HG03060 (cell line): ENCODE measurements around the gene TLCD2.
"Not testable (repeated sequence)": the region's sequence is repeated elsewhere in the genome, so short reads cannot be mapped to it uniquely, and the experiment has no call there.

ENCODE experiments used
- ATAC-seq: cut with Tn5 transposase; IDR thresholded peaks from one replicate; pipeline ENCODE4 v1.9.1; 2021; ENCODE audit warnings: low read depth, moderate number of reproducible peaks; ENCODE audit not compliant: unreplicated experiment

The TLCD2 gene

GRCh38 chr17:1736348-1737281, 26.4 kb upstream of the TLCD2 start:
- ATAC-seq: no peak

GRCh38 chr17:1735834-1736347, 25.7 kb upstream of the TLCD2 start:
- no peak for ATAC-seq

DNA sequence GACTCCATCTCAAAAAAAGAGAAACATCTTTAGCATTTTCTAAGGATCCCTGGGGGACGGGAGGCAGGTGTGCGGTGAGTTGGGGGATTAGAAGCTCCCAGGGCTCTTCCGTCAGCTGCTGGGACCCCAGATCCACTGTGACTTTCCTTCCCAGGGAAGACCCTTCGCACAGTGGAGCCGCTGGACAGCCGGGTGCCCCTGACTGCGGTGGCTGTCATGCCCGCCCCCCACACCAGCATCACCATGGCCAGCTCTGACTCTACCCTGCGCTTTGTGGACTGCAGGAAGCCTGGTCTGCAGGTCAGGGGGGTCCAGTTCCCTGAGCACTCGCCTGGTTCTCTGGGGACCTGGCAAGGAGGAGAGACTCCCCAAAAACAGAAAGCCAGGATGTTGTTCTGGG, 25.2 kb upstream of the TLCD2 start:
- ATAC-seq: no peak

- ATAC-seq: no peak
Observed at GRCh38 chr17:1733759-1734158, 23.6 kb upstream of the TLCD2 start.

DNA sequence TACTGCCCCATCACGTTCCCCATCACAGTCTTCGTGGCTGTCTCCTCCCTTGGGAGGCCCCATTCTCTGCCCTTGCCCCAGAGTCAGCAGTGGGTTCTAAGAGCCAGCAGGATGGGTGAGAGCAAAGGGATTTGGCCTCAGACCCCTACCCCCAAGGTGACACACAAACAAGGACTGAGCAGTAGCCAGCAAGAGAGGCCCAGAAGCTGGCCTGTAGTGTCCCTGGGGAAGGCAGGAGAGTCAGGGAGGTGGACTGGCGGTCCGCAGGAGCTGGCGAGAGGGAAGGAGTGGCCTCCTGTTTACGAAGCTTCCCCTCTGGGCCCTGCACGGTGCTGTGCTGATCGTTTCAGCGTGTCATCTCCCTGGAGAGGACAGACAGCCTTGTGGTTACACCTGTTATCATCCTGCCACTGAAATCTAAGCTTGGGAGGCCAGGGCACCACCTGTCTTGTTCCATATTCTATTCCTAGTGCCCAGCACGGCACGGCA, 22.7 kb upstream of the TLCD2 start:
- ATAC-seq: no peak

- ATAC-seq: no peak
Observed at GRCh38 chr17:1732241-1732832, 22.2 kb upstream of the TLCD2 start.

- no peak for ATAC-seq
Observed at GRCh38 chr17:1731194-1731506, 21.0 kb upstream of the TLCD2 start.

DNA sequence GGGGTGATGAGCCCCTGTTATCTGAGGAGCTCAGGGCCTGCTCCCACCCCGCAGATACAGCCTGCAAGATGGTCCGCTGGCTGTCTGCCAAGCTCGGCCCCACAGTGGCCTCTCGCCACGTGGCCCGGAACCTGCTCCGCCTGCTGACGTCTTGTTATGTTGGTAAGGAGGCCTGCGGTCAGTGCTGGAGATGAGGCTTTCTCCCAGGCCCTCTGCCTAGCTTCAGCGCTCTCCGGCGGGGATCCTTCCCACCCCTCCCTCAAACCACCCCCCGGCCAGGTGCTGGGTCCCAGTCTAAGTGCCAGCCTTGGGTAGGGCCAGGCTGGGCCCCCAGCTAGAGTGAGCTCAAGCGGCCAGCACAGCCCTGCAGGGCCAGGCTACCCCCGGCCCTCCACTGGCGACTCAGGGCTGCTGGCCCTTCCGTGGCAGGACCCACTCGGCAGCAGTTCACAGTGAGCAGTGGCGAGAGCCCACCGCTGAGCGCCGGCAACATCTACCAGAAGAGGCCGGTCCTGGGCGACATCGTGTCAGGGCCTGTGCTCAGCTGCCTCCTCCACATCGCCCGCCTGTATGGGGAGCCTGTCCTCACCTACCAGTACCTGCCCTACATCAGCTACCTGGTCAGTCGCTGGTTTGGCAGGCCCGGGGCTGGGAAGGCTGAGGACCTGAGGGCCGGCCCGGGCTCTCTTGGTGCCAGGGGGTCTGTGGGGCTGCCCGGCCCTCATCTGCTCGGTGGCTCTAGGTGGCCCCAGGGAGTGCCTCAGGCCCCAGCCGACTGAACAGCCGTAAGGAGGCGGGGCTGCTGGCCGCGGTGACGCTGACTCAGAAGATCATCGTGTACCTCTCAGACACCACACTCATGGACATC, 20.4 kb upstream of the TLCD2 start:
- ATAC-seq: no peak

GRCh38 chr17:1729966-1730325, 19.8 kb upstream of the TLCD2 start:
- no peak for ATAC-seq

GRCh38 chr17:1727876-1728630, 17.9 kb upstream of the TLCD2 start:
- no peak for ATAC-seq

- no peak for ATAC-seq
Observed at GRCh38 chr17:1727258-1727789, 17.1 kb upstream of the TLCD2 start.

DNA sequence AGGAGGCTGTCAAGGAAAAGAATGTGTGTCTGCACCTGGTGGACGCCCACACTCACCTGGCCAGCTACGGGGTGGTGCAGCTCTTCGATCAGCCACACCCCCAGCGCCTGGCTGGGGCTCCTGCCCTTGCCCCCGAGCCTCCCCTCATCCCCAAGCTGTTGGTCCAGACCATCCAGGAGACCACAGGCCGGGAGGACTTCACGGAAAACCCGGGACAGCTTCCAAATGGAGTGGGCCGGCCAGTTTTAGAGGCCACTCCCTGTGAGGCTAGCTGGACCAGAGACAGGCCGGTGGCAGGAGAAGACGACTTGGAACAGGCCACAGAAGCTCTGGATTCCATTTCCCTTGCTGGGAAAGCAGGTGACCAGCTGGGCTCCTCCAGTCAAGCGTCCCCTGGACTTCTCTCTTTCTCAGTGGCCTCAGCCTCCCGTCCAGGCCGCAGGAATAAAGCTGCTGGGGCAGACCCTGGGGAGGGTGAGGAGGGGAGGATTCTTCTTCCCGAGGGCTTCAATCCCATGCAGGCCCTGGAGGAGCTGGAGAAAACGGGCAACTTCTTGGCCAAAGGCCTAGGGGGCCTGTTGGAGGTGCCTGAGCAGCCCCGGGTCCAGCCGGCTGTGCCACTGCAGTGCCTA, 16.6 kb upstream of the TLCD2 start:
- no peak for ATAC-seq

DNA sequence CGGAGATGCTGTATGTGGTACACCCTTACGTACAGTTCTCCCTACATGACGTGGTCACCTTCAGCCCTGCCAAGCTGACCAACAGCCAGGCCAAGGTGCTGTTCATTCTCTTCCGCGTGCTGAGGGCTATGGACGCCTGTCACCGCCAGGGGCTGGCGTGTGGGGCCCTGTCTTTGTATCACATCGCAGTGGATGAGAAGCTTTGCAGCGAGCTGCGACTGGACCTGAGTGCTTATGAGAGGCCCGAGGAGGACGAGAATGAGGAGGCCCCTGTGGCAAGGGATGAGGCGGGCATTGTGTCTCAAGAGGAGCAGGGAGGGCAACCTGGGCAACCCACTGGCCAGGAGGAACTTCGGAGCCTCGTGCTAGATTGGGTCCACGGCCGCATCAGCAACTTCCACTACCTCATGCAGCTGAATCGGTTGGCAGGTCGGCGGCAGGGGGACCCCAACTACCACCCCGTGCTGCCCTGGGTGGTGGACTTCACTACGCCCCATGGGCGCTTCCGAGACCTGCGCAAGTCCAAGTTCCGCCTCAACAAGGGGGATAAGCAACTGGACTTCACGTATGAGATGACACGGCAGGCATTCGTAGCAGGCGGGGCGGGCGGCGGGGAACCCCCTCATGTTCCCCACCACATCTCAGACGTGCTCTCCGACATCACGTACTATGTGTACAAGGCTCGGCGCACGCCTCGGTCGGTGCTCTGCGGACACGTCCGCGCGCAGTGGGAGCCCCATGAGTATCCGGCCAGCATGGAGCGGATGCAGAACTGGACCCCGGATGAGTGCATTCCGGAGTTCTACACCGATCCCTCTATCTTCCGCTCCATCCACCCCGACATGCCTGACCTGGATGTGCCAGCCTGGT, 15.7 kb upstream of the TLCD2 start:
- no peak for ATAC-seq

DNA sequence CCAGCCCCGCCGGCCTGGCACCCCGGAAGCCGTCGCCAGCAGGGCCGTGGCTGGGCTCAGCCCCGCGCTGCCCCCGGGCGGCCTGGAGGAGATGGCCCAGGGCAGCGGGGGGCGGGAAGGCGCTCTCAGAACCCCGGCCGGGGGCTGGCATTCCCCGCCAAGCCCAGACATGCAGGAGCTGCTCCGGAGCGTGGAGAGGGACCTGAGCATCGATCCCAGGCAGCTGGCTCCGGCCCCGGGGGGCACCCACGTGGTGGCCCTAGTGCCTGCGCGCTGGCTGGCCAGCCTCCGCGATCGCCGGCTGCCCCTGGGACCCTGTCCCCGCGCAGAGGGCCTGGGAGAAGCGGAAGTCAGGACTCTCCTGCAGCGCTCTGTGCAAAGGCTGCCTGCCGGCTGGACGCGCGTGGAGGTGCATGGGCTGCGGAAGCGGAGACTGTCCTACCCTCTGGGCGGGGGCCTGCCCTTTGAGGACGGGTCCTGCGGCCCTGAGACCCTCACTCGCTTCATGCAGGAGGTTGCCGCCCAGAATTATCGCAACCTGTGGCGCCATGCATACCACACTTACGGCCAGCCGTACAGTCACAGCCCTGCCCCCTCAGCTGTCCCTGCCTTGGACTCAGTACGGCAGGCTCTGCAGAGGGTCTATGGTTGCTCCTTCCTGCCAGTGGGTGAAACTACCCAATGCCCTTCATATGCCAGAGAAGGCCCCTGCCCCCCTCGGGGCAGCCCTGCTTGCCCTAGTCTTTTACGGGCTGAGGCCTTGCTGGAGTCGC, 14.9 kb upstream of the TLCD2 start:
- no peak for ATAC-seq

GRCh38 chr17:1724351-1724868, 14.2 kb upstream of the TLCD2 start, which contains the start of gene WDR81:
Gene WDR81 (plus strand): TSS chr17:1724704. CDS start chr17:1724960, 256 bp downstream.
- no peak for ATAC-seq

DNA sequence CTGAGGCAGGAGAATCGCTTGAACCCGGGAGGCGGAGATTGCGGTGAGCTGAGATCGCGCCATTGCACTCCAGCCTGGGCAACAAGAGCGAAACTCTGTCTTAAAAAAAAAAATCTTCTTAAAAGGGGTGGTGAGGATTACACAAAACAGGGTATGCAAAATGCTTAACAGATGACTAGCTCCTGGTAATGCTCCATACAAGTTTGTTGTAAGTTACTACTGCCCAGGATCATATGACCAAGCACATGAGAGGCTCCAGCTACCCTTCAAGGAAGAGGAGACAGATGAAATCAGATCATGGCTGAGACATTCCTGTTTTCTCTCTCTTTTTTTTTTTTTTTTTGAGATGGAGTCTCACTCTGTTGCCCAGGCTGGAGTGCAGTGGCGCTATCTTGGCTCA, 11.8 kb upstream of the TLCD2 start:
- not testable (repeated sequence) for ATAC-seq

- ATAC-seq: no peak
Observed at GRCh38 chr17:1720856-1721386, 10.7 kb upstream of the TLCD2 start.
